NK-92 (cell line): ENCODE results near the gene YY1.
"Not testable (repeated sequence)": the region's sequence is repeated elsewhere in the genome, so short reads cannot be mapped to it uniquely, and the experiment has no call there.

Experiments
- DNase-seq: peaks from one replicate; lab custom pipeline; 2025; ENCODE audit not compliant: unreplicated experiment; lab: John Stamatoyannopoulos, UW

YY1 gene

DNA sequence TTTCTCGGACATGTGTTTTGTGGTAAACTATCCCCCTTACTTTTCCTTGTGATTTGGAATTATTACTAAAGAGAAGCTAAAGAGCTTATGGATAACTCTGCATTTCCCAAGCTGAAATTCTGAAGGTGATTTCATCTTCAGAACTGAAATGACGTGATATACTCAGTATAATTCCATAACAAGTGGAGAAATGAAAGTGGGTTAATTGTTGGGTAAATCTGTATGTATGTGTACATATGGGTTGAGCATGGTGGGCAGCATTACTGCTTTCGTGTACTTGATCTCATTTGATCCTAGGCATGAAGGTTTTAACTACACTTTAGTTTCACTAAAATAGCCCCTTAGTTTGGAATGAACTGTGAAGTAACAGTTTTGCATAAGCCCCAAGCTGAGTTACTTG lies 4.1 kb downstream of the YY1 start:
- no peak for DNase-seq

DNA sequence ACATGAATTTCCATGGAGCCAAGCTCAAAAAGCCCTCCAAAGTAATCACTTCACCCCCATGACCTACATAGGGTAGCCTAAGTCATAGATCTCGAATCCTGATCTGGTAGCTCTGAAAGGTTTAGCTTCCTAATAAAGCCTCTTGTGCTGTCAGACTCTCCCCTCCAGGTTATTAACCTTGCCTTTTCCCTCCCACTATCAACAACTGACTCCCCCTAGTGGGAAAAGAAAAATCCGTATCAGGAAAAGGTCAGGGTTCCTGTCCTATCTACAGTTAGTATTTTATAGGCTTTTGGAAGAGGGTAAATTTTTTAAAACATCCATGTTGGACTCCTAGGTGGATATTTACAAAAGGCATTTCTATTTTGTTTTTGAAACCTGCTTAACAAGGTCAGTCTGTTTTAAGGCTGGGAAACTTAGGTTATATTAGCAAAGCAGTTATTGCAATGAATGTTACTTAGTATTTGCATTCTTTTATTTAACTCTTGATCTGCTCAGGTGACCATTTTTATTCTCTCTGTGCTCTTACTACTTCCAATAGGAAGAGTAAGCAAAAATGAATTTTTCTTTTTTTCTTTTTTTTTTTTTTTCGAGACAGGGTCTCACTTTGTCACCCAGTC lies 8.0 kb downstream of the YY1 start:
- DNase-seq, result no peak

DNA sequence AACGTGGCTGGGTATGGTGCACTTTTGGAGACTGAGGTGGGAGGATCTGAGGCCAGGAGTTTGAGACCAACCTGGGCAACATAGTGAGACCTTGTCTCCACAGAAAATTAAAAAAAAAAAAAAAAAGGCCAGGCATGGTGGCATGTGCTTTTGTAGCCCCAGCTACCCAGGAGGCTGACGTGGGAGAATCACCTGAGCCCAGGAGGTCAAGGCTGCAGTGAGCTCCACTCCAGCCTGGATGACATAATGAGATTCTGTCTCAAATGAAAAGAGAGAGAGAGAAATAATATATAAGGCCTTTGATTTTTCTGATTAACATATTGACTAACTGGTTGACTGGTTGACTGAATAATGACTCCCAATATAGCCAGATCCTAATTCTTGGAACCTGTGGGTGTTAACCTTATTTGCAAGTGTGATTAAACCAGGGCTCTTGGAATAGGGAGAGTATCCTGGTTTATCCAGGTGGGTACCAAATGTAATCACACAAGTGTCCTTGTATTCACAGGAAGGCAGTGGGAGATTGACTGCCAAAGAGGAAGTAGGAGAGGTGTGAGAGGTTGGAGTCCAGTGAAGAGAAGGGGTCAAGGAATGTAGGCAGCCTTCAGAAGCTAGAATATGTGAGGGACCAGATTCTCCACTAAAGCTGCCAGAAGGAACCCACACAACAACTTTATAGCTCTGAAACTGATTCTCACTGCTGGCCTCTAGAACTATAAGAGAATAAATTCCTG lies 12.0 kb downstream of the YY1 start:
- DNase-seq, result no peak

DNA sequence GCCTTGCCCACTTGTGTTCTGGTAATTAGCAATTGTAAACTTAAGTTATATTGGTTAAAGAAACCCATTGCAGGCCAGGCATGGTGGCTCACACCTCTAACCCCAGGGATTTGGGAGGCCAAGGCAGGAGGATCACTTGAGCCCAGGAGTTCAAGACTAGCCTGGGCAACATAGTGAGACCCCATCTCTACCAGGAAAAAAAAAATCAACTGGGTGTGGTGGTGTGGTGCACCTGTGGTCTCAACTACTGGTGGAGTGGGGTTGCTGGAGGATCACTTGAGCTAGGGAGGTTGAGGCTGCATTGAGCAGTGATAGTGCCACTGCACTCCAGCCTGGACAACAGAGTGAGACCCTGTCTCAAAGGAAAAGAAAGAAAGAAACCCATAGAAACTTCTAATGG lies 13.7 kb downstream of the YY1 start:
- no peak for DNase-seq

DNA sequence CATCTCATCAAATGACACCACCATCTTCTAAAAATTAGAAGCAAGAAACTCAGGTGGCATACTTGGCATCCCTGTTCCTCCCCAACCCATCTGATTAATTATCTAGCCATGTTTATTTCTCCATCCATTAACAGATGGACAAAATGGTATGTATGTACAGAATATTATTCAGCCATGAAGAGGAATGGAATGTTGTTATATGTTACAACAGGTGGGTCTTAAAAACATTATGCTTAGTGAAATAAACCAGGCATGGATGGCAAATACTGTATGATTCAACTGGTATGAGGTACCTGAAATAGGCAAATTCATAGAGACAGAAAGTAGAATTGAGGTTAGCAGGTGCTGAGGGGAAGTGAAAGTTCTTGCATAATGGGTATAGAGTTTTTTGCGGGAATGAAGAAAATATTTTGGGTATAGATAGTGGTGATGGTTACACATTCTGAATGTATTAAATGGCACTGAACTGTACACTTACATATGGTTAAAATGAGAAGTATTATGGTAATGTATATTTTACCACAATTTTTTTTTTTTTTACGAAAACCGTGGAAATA lies 17.5 kb downstream of the YY1 start:
- no peak for DNase-seq

DNA sequence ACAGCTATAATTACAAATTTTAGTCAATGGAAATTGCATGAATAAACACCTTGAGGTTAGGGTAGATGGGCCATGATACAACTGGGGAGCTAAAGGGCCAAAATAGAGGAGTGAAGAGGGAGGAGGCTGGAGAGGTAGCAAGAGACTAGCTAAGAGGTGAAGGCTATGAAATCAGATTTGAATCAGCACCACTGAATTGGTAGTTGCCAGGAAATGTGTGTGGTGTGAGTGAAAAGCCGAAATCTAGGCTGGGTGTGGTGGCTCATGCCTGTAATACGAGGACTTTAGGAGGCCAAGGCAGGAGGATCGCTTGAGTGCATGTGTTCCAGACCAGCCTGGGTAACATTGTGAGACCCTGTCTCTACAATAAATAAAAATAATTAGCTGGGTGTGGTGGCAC lies 22.7 kb downstream of the YY1 start:
- DNase-seq, result no peak

DNA sequence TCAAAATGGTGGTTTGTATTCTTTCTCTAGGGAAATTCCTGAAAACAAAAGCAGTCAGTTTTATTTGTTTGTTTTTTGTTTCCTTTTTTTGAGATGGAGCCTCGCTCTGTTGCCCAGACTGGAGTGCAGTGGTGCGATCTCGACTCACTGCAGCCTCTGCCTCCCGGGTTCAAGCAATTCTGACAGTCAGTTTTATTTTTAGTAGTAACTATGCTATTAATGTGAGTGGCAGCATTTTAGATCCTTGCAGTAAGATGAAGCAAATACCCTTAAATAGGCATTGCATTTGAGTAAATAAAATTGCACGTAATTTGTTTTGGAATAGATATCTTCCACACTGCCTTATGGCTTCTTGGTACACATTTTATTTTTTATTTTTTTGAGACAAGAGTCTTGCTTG lies 23.6 kb downstream of the YY1 start:
- no peak for DNase-seq

DNA sequence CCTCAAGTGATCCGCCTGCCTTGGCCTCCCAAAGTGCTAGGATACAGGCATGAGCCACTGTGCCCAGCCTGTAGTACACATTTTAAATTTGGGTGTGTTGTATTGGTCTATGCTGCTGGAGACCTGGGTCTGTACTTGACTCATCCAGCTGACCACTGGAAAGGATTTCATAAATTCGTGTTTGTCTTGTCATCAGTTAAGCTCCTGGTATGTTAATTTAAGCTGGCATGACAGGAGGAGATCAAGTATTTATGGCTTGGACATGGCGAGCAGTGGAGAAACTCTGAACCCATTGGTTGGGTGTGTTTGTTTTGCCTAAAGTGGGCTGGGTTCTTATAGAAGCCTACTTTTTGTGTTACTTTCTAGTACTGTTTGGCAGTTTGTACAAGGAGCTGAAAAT lies 24.2 kb downstream of the YY1 start:
- DNase-seq, result no peak

DNA sequence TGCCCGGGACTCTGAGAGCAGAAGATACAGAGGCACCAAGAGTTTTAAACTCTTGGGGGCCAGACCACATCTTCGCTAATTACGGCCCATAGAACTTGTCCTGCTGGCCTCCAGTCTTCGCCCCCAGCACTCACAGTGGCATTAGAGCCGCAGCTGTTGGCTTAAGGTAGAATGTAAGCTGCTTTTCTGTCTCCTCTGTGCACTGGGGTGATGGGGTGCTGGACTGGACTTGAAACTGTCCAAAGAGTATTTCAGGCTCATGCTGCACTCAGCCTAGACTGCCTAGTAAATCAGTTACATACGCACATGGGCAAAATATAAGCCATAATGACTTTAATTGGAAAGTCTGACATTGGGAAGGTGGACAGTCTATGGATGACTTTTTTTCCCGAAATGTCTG lies 29.0 kb downstream of the YY1 start:
- no peak for DNase-seq

DNA sequence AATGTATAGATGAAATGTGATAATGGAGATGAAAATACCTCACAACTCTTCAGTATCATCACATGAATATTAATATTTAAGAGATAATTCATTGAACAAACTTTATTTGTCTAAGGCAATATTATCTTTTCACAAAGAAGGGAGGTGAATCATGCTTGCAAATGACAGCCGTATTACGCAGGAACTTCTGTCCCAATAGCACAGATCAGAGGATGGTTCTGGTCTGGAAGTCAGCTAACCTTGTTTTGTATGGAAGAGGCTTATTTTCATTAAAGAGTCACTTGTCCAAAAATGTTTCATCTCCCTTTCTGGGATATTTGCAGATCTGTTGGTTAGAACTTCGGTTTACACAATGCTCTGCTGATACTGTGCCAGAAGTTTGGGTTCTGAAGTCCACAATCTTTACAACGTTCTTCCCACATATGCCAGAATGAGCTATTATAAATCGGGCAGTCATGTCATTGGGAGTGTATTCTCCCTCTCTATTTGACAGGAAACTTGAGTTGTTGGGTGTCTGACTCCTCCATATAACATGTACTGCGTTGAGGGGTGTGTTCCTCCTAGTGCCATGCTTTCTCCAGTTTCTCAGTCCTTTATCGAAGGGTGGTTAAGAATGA lies 29.8 kb downstream of the YY1 start:
- no peak for DNase-seq

DNA sequence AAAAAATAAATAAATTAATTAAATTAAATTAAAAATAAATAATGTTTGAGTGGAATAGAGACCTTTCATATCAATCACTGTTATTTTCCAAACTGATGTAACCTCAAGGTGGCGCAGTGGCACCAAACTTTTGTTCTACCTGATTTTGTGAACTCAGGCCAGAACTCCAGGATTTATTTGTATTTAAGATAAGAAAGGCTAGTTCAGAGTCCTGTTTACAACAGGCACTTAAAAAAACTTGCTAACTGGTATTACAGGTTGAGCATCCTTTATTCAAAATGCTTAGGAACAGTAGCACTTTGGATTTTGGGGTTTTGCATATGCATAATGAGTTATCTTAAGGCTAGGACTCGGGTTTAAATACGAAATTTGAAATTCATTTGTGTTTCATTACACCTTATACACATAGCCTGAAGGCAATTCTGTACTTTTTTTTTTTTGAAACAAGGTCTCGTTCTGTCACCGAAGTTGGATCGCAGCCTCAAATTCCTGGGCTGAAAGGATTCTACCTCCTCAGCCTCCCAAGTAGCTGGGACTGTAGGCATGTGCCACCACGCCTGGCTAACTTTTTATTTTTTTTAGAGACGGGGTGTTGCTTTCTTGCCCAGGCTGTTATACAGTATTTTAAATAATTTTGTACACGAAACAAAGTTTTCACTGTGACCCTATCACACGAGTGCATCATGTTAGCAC lies 32.4 kb downstream of the YY1 start:
- no peak for DNase-seq

DNA sequence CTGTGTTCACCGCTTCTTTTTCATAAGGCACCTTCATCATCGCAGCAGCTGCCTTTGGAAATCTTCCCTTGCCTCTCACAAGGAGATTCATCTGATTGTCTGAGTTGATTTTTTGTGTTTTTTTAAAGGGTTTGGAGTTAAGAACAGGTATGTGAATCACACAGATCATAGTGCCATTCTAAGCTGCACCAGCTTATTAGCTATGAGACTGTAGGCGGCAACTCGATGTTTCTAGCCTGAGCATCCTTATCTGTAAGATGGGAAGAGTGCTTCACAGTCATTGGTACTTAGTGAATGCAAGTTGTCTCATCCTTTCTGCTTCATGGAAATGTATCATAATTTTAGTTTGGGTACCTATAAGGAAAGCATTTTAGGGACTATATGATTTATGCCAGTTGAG lies 35.3 kb downstream of the YY1 start:
- no peak for DNase-seq

DNA sequence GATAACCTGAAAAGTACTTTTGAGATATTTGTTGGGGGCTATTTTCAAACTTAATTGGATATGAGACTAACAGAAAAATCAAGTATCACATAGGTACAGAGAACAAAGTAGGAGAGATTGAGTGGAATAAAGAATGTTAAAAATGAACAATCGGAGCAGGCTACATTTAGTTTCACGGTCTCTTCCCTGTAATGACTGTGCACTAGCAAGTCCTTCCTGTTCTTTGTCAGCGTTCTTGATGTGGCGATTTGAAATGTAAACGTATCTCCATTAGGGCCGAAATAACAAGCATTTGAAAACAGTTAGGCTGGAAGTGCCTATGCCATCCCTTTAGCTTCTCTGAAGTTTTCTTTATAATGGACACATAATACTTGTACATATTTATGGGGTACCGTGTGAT lies 36.3 kb downstream of the YY1 start:
- no peak for DNase-seq

DNA sequence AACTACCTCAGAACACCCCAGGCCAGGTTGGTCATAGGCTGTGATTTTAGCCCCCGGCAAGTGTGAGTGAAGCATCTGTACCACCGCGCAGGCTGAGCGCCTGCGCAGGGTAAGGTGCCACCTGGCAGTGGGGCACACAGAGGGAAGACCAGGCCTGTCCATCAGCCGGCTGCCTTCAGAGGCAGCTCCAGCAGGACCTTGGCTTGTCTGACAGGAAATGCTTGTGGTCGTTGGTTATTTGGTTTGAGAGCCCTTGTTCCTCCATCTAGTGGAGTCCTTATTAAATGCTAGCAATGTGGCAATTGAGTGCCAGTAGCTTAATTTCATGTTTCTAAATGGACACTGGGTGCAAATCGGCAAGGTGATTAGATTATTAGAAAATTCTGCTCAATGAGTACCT lies 39.8 kb downstream of the YY1 start:
- DNase-seq, result no peak

DNA sequence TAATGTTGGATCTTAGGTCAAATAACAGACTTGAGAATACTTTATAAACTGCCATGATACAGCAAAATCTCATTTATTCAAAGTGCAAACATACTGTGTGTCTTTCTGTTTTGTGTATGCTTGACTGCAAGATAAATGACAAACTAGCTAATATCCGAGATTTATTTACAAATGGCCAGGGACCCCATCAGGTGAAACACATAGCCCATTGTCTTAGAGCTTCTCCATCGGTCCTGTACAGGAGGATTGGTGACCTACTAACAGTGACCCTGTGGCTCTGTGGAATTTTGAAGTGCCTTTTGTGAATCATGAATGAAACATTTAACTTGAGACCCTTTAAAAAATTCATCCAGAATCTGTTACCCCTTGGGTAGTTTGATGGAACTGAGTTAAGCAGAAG lies 40.2 kb downstream of the YY1 start:
- DNase-seq, result no peak

DNA sequence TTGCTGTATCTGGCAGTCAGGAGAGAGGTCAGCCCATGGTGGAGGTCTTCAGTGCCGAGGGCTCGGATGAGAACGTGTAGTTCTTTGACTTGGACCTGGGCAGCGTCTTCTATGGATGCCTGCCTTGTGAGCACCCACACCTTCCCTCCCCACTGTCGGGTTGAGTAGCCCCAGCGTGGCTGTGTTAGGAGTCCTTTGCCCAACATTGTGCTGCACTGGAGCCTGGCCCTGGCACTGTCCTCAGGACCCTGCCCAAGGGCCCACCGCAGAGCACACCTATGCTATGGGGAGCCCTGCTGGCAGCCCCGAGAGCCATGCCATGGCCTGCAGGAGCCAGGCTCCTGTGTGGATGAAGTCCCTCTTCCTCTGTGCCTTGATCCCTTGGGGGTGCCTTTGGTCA lies 40.6 kb downstream of the YY1 start:
- DNase-seq, result no peak

DNA sequence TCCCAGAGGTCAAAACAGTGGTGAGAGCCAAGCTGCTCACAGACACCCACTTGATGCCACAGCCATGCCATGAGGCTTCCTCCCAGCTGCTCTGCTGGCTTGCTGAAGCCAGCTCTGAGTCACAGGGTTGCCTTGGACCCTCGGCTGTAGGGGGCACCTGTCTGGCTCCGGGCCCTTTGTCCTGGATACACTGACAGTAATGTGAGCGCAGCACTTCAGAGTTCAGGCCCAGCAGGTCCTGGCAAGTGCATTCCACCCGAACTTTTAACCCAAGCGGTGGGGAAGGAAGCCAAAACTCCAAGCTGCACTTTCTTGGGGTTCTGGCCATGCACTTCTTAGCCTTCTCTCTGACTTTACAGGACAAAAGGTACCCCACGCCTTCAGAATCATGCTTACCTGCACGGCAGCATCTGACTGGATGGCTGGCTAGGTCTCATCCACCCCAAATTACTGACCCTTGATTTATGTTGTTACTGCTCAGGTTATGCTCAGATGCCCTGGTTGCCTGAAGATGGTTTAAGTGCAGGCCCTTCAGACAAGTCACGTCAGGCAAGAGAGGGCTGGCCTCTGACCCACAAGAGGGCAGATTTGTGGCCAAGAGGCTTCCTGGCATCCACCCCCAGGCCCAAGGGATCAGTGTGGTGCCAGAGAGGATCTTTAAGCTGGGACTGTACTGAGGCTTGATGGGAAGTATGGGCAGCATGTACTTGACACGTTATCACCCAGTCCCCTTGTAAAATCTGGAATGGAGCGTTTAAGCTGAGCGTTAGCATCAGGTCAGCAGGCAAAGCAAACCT lies 42.5 kb downstream of the YY1 start:
- no peak for DNase-seq

DNA sequence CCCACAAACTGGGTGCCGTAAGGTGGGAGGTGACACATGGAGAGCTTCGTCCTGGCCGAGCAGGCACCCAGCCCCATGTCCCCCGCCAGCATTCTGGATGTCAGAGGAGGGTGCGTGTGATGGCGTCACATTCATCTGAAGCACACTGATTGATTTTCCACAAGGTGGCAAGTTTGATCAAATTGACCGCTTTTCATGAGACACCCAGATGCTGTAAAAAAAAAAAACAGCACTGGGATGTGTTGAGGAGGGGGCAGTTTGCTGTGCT lies 43.1 kb downstream of the YY1 start:
- DNase-seq, result no peak

DNA sequence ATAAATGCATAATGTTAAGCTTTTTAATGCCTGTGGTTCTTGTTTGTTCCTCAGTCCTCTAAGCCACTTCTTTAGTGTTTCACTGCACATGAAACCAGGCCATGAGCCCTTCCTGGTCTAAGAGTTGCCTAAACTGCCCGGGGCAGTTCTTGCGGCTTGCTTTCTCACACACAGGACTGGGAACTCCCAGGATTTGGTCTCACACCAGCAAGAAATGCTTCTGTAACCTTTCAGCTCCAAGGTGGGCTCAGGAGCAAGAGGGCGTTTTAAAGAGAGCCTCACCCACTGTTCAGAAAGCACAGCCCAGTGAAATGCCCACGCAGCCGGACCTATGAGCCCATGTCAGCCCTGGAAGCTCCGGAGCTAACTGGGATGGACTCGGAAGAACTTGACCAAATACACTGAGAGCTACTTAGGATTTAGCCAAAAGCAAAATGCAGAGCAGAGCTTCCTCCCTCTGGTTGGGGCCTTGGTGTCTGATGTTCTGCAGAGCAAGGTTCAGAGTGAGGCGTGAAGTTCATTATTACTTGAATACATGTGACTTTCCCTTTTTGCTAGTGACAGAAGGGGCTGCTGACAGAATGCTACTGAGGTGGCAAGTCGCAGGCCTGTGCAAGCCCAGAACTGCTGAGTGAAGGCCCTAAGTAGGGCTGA lies 43.9 kb downstream of the YY1 start:
- DNase-seq, result no peak

DNA sequence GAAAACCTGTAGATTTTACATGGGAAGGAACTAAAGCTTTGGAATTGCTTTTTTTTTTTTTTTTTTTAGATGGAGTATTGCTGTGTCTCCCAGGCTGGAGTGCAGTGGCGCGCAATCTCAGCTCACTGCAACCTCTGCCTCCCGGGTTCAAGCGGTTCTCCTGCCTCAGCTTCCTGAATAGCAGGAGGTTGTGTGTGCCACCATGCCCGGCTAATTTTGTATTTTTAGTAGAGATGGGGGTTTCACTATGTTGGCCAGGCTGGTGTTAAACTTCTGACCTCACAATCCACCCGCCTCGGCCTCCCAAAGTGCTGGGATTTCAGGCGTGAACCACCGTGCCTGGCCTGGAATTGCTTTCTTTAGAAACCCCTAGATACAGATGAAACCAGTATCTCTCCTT lies 44.5 kb downstream of the YY1 start:
- not testable (repeated sequence) for DNase-seq
